ENCODE results near the gene DLG2.
"Not testable (repeated sequence)": the region's sequence is repeated elsewhere in the genome, so short reads cannot be mapped to it uniquely, and the experiment has no call there.

The DLG2 gene

DNA sequence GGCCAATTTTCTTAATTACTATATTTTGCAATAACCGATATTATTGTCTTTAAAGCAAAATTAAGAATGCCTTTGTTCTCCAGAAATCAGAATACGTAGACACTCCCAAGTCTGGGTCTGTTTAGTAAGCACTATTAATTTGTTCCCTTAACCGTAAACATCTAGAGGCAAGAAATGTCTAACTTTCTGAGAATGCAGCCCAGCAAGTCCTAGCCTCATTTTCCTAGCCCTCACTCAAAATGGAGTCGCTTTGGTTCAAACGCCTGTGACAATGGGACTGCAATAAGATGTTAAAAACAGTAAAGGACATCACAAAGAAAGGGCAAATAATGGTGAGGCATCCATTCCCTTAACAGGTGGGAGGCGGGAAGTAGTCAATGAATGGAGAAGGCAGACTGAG is 280.7 kb downstream of the DLG2 start:
- TF ChIP-seq, protein P1, sequence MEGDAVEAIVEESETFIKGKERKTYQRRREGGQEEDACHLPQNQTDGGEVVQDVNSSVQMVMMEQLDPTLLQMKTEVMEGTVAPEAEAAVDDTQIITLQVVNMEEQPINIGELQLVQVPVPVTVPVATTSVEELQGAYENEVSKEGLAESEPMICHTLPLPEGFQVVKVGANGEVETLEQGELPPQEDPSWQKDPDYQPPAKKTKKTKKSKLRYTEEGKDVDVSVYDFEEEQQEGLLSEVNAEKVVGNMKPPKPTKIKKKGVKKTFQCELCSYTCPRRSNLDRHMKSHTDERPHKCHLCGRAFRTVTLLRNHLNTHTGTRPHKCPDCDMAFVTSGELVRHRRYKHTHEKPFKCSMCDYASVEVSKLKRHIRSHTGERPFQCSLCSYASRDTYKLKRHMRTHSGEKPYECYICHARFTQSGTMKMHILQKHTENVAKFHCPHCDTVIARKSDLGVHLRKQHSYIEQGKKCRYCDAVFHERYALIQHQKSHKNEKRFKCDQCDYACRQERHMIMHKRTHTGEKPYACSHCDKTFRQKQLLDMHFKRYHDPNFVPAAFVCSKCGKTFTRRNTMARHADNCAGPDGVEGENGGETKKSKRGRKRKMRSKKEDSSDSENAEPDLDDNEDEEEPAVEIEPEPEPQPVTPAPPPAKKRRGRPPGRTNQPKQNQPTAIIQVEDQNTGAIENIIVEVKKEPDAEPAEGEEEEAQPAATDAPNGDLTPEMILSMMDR (IDR thresholded peaks at IDR 0.05; ENCODE audit: borderline replicate concordance, control extremely low read depth, extremely low read depth, insufficient read depth, missing control alignments) = no peak
- in situ Hi-C loops (cut with MboI; ENCODE audit: low sequenced_read_pairs, unreplicated experiment) = no loop called here
- no peak for DNase-seq (ENCODE audit: low spot score)

DNA sequence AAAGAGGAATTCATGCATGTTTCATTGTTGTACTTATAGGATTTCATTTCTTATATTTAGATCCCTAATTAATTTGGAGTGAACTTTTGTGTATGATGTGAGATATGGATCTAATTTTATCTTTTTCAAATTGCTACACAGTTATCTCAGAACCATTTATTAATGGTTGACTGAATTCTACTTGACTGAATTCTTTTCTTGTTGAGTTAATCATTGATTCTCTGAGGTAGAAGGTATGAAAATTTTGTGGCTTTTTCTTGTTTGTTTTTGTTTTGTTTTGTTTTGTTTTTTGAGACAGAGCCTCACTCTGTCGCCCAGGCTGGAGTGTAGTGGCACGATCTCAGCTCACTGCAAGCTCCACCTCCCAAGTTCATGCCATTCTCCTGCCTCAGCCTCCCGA is 286.3 kb downstream of the DLG2 start:
- in situ Hi-C loops (cut with MboI; ENCODE audit: low sequenced_read_pairs, unreplicated experiment); DNase-seq (ENCODE audit: low spot score): not testable (repeated sequence)

DNA sequence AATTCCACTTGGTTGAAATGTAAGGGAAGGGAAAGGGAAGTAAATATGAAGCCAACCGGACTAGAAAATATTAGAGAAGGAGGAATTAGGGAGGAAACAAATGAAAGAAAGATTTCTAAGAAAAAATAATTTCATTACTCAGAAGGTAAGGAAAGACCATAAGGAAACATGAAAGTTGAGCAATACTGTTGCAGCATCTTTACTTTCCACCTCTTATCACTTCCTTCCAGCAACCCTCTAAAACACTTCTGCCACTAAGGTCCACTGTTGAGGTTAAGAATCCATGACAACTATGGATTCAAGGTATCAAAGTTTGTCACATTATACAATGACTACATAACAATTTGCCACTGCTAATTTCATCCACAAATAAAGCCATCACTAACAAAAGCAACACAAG is 308.6 kb downstream of the DLG2 start:
- in situ Hi-C loops (cut with MboI; ENCODE audit: low sequenced_read_pairs, unreplicated experiment) = no loop called here
- DNase-seq (ENCODE audit: low spot score) = no peak
- TF ChIP-seq, protein P1 (IDR thresholded peaks at IDR 0.05; ENCODE audit: borderline replicate concordance, control extremely low read depth, extremely low read depth, insufficient read depth, missing control alignments) = no peak

DNA sequence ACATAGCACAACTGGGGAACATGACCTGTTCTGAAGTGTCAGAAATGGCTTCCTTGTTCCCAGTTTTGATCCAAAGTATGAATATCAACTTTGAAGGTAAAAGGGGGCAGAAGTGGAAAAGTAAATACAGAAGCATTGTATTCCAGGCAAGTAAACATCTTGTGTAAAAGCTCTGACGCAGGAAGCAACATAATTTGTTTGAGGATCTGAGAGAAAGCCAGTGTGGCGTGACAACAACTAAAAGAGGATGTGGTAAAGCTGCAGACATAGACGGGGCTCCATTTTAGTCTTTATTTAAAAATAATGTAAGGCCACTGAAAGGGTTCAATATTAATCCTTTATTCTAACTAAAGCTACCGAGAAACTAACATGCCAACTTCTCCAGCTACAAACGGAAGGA is 310.2 kb downstream of the DLG2 start:
- peak; percentile 23 for DNase-seq (ENCODE audit: low spot score)
- in situ Hi-C loops (cut with MboI; ENCODE audit: low sequenced_read_pairs, unreplicated experiment) = no loop called here
- TF ChIP-seq, protein P1 (IDR thresholded peaks at IDR 0.05; ENCODE audit: borderline replicate concordance, control extremely low read depth, extremely low read depth, insufficient read depth, missing control alignments) = no peak

DNA sequence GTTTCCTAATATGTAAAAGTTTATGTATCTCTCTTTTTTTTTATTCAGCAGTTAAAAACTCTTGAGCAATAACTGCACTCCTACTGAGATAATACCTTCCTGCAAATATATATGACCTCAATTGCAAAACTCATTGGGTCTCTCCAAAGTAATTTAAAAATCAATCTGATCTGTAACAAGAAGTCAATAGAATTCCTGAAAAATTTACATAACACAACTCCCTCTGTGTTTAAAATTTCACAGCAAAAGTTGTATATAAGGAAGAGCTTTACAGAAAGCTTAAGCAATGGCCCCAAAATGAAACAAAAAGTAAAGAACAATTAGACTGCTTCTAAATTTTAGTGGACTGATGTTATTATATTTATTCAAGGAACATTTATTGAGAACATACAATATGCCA is 313.4 kb downstream of the DLG2 start:
- in situ Hi-C loops (cut with MboI; ENCODE audit: low sequenced_read_pairs, unreplicated experiment) = no loop called here
- TF ChIP-seq, protein P1 (IDR thresholded peaks at IDR 0.05; ENCODE audit: borderline replicate concordance, control extremely low read depth, extremely low read depth, insufficient read depth, missing control alignments) = no peak

DNA sequence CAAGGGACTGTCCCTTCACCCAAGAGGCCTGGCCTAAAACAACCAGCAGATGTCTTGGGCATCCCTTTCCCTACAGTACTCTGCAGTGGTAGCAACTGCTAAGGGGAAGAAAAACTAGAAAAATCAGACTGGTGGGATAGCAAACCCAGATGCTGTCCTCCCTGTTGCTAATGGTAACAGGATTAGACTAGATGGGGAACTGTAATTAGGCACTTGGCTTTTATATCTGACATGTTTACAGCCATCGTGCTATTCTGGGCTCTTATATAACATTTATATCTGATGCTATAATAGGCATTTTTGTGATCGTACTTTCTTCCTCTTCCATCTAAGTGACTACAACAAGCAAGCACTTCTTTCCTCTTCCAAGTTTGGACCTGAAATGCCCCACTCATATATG is 316.7 kb downstream of the DLG2 start:
- in situ Hi-C loops (cut with MboI; ENCODE audit: low sequenced_read_pairs, unreplicated experiment) = no loop called here
- no peak for DNase-seq (ENCODE audit: low spot score)
- TF ChIP-seq, protein P1 (IDR thresholded peaks at IDR 0.05; ENCODE audit: borderline replicate concordance, control extremely low read depth, extremely low read depth, insufficient read depth, missing control alignments) = no peak

More for the DNA sequence above, 313.4 kb downstream of the DLG2 start:
- no peak for DNase-seq (ENCODE audit: low spot score)

DNA sequence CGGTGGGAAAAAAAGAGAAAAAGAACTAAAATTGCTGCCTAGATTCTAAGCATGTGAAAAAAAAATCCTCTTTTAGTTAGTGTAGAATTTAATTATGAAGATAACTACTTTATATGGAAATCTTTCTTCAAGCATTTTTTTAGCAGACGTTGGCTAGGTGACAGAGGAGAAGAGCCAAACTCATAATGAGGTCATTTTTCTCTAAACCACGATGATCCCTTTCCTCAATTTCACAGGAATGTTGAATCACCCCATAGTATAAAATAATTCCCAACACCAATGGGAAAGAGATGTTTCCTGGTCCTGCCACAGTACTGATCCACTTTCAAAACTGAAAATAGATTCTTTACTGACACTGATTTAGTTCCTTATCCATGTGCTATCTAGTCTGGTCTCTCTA is 319.8 kb downstream of the DLG2 start:
- in situ Hi-C loops (cut with MboI; ENCODE audit: low sequenced_read_pairs, unreplicated experiment) = no loop called here
- DNase-seq (ENCODE audit: low spot score) = no peak
- TF ChIP-seq, protein P1 (IDR thresholded peaks at IDR 0.05; ENCODE audit: borderline replicate concordance, control extremely low read depth, extremely low read depth, insufficient read depth, missing control alignments) = no peak
